HG02885 (cell line): ENCODE results near the gene TTC7B.

Source experiments
- ATAC-seq: cut with Tn5 transposase; IDR thresholded peaks from one replicate; pipeline ENCODE4 v1.9.1; 2021; ENCODE audit warnings: mild to moderate bottlenecking; ENCODE audit not compliant: unreplicated experiment, poor library complexity

The TTC7B gene

DNA sequence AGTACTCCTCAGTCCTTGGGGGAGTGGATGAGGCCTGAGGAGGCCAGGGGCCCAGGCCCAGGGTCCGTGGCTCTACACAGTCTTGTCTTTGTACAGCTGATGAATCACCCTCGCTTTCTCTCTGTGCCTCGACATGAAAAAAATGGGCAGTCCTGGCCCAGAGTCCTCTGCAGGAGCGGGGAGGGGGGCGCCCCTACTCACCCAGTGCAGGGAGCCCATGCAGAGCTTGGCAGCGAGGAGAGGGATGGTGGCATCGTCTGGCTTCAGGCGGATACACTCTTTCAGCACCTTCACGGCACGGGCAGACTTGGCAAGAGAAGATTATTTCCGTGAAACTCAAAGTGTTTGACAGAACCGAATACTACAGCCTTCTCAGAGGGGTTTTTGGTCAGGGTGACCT, 159.3 kb downstream of the TTC7B start:
- ATAC-seq: no peak

DNA sequence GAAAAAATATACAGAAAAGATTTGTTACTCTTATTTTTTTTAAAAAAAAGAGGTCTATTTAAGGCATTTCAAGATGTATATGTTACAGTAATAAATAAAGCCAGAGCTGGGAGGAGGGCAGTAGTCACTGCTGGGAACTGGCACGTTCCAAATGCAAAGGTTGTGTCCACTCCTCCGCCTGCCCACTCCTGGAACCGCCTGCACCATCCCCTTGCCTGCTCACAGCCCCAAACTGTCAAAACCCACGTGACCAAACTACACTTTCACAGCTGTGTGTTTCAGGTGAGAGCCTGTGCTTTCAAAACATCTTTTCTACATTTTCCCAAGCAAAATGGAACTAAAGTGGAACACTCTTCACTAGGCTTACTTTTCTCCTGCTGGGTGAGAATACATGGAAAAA, 160.4 kb downstream of the TTC7B start:
- no peak for ATAC-seq

DNA sequence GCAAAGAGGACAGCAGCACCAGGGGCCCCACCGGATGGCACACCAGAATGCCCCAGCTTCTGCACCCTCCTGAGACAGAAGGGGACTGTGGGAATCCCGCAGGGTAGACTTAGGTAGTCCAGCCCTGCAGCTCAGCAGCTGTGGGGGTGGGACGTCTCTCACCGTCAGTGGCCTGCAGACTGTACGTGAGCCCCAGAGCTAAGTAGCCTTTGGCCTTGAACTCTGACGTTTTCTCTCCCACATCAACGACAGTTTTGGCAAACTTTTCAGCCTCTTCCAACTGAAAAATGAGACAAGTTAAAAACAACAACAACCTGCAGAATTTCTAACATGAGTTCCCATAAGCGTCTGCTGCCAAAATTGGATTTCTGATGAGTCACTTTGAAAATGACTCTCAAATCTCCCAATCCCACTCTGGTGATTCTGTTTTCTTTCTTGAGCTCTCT, 161.4 kb downstream of the TTC7B start:
- ATAC-seq: no peak

DNA sequence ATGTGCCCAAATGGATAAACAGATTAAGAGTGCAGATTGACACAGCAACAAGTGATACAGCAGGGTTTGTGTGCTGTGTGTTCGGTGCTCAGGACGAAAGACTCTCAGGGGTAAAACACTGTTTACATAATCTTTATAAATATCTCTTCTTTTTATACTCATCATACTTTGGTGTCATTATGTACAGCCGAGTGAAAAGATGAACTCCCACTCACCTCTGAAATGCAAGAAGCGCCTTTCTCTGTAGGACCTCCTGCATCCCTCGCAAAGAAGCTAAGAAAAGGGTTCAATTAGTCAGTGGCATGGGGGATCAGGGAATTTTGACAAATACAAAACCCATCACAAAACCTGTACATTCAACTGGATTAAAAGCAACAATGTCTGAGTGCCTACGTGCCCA, 163.6 kb downstream of the TTC7B start:
- no peak for ATAC-seq

DNA sequence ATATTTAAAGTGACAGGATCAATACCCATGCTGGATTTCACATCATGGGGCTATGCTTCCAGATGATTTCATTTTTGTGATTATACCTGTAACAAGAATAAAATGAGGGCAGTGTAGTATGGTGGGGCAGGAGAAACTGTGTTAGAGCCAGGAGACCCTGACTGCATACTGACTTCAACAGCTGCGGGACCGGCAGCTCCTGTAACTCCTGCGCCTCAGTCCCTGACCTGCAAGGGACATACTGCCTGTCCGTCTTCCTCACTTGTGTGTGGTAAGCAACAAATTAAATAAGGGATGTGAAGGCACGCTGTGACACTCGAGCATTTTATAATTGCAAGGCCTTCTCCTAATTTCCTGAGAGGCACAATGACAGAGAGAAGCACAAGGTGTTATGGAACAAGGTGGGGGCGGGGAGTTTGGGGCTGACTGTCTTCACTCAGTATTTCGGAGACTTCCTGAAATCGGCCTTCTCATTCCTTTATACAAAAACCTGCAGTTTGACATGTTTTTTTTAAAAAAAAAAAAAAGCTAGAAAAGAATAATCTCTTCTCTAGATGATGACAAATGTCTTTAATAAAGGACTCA, 164.2 kb downstream of the TTC7B start:
- no peak for ATAC-seq

DNA sequence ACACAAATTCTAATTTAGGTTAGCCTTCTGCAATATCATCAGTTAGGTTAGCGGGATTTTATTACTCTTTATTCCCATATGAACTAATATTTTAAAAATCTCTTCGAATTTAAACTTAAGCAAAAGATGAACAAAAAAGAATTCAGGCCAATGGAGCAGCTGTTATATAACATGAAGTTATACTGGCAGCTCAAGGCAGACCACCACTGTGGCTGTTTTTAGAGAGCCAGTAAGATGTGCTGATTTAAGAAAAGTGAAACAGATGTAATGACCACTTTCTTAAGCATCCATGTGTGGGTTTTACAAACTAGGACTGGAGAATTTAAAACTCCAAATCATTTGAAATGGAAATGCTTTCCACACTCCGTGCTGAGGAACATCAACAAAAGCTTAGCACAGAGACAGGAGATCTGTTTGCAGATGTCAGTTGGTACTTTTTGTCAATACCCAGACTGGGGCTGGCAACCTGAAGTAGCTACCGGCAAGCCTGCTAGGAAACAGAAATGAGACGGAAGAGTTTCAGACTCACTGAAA, 164.9 kb downstream of the TTC7B start:
- ATAC-seq: no peak

DNA sequence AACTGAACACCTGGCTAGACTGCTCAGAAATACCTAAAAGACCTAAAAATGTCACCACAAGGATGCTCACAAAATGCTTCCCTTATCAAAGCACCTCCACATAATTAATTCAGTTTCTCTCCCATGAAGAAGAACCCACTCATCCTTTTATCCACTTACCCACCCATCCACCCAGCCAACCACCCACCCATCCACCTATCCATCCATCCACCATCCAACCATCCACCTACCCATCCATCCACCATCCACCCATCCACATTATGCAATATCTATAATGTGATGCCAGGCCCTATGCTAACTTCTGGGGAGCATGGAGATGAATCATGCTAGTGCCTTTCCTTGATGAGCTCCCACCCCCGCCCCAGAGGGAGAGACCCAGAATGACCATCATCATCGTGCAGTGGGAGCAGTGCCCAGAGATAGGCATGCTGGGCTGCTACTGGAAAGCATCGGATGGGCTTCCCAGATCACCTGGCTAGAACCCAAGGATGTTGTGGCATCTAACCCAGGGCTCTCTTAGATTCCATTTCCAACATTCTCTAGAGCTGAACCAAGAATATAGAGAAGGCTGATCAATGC, 166.6 kb downstream of the TTC7B start:
- ATAC-seq: no peak

DNA sequence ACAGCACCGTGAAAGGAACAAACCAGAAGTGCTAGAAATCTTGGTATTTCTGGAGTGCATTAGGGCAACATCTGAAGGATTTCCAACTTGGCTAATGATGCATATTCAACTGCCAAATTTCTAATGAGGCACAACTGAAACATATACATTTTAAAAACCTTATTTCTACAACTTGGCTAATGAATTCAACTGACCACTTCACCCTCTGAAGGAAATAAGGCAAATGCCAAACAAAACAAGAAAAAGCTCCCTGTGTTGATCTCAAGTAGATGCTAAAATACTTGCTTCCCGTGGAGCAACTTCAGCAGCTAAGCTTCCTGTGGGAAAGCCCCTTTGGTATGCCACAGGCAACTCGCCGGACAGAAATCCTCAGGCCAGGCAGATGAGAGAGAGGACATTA, 167.1 kb downstream of the TTC7B start:
- no peak for ATAC-seq

DNA sequence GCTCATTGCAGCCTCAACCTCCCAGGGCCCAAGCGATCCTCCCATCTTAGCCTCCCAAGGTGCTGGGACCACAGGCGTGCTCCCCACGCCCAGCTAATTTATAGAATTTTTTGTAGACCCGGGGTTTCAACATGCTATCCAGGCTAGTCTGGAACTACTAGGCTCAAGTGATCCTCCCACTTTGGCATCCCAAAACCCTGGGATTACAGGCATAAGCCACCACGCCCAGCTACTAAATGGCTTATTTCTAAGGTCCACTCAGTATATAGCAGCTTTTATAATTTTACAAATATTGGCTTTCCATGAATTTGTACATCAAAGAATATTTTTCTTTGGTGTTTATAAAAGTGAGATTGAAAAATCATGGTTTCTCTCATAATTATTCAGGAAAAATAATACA, 167.8 kb downstream of the TTC7B start:
- no peak for ATAC-seq

DNA sequence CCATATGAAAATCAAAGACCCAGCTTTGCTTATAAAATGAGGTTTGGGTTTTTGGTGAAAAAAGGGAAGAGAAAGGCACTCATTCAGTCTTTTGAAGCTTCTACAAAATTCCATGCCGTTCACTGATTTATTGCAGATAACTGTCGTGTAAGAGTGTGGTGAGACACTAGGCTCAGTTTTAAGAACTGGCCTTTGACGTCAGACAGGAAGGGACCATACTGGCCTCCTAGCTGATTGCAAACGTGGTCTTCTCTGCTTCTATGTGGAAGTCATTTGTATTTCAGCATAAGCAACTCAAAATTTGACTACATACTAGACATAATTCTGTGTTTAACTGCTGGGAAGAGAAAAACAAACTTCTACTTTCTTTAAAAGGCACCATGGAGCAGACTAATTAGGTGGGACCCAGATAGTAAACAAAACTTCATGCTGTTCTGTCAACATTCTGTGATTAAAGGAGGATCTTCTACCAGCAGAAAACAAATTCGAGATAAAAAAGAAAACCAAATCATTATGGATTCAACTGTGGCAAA, 168.7 kb downstream of the TTC7B start:
- ATAC-seq: no peak

DNA sequence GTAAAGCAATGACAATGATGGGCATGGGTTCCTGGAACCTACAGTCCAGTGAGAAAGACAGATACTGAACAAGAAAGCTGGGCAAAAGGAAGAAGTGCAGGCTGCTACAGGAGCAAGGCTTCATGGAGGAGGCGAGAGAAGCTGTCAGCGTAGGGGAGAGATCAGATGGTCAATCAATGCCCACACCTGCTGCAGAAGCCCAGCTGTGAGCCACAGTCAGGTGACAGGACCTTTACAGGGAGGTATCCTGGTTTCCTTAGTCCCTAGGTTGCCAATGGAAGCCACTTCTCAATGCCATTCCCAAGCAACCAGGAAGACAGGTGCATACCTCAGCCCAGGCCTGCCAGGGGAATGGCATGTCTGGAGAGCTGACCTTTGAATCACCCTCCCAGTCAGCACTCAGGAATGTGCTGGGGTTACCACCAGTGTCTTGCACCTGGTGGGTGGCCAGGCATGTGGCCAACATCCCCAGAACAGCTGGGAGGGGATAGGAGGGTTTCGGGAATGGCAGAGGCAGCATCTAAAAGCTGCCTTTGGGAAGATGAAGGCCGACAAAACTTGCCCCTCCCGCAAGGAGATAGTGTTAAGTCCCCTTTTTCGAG, 170.3 kb downstream of the TTC7B start:
- ATAC-seq: no peak

DNA sequence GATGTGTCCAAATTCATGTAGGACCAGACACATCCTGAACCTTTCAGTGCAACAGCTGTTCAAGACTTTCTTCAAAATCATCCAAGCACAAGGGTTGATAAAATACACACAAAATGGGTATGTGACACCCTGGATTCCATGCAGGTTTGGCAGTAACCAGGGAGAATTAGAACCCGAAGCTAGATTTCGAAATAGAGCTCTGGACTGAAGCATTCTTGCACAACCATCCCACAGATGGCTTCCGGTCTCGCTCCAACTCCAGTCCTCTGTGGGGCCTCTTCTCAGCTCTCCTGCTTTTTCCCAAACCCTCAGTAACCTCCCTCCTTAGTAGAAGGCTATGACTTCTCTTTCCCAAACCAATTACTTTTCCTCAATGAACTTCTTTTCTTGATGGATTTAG, 171.3 kb downstream of the TTC7B start:
- ATAC-seq: no peak

DNA sequence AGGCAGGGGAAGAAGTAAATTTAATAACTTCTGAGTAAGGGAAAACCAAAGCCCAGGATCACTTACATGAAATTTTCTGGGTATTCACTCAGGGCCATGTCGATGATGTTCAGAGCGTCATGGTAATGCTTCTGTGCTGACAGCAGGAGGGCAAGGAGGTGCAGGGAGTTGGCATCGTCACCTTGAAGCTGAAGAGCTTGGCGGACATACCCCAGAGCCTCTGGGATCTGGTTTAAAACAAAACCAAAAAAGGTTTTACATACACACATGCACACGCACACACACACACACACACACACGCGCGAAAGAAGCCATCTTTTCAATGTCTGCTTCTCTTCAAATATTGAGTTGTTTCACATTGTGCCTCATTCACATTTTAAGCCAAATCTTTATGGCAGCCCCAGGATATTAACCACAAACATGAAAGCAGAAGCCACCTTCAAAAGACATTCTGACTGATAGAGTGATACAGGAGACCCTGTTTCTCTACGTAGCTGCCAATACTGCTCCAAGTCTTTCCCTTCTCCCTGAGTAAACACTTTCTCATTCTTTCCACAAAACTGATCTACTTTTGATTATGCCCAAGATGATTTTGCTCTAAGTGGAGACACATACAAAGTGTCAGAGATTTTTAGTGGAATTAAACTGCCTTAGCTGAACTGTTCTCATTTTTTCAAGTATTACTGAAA, 172.1 kb downstream of the TTC7B start:
- ATAC-seq: no peak

DNA sequence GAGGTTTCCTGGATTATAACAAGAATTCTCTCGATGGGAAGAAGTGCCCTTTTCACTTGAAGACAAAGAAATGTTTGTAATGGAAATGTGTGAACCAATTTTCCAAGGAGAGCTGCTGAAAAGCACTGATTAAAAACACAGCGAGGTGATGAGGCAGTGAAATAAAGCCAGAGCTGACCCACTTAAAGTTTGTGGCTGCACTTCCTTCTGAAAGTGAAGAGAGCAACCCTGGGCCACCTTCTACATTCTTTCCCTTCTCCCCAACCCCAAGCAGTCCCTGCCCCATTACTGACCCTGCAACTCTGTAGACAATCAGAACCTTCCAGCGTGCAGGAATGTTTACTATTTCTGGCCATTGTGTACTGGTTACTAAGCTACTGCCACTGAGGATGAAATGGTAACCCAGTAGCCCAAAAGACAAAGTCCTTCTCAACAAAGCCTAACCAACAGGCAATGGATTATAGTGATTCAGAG, 173.9 kb downstream of the TTC7B start:
- ATAC-seq: no peak

DNA sequence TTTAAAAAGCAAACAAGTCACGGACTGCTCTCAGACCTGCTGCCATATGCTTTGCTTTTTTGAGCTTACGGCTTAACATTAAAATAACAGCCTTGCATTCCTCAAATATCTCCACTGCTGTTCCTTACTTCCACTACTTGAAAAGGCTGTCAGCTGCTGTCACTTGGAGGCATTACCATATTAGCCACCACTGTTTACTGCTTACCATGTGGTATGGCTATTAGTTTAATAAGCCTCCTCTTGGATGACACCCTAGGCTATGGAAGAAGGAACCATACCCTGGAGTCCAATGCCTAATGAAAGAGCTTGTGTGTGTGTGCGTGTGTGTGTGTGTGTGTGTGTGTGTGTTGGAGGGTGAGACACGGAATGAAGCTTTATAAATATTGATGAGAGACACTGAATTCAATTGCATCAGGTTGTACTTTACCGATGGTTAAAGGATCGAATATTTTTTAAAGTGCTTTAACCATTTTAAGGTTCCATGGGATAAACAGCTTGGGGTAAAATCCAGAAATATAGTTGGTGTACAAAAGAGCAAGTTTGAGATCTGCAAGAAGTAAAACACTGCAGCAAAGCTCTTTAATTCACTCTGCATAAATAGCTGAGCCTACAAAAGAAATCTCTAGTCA, 174.5 kb downstream of the TTC7B start:
- no peak for ATAC-seq

DNA sequence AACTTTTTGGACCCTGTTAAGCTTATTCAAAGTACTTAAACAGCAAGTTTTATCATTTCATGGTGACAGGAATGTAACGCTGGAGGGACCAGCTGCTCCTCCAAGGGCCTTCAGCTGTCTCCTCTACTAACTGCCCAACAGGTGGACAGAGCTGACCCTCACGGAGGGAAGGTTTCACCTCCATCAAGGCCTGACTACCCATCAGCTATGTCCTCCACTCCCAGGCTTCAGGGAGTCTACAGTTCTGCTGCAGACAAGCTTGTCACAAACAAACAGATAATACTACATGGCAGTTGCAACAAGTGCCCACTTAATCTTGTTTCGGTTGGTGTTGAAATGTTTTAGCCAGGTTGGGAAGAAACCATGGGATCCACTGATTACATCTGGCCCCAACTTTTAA, 175.1 kb downstream of the TTC7B start:
- no peak for ATAC-seq

DNA sequence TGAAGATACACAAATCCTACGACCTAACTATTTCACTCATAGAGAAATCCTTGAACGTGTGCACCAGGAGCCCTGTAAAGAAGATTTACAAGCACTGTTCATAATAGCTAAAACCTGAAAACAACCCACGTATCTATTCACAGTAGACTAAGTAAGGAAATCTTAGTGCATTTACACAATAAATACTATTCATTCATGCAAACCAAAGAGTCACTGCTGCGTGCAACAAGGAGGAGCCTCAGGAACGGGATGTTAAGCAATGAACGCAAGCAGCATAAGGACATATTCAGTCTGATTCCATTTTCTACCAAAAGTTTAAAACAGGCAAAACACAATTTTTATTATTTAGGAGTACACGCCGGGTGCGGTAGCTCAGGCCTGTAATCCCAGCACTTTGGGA, 176.6 kb downstream of the TTC7B start:
- ATAC-seq: no peak

DNA sequence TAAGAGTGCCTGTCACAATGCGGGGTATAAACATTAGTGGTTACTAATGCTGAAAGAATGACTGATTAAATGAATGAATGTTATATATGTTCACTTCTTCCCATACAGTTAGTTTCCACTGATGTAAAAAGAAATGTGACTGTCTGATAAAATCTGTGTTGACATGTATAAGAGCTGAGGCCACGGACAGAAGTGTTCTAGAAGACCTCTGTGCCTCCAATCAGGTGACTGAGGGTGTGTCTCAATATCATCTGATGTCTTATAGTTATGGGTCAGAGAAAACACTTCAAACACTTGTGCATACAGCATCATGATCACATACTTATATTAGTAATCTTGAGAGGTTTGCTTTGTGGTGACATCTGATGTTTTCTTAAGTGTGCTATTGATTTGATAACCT, 183.4 kb downstream of the TTC7B start:
- no peak for ATAC-seq

DNA sequence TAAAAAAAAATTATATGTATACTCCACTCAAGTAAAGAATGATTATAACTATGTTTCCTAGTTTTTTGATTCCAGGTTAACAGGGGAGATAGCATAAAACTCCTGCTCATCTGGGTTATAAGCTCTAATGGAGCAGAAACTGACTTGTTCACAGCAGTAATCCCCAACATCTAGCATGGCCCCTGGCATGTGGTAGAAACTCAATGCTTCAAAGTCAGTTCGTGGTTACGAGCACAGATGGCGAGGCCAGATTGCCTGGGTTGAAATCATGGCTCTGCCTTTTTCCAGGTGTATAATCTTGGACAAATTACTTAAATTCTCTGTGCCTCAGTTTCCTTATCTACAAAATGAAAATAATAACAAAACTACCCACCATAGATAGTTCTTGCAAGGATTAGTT, 183.8 kb downstream of the TTC7B start:
- ATAC-seq: no peak

DNA sequence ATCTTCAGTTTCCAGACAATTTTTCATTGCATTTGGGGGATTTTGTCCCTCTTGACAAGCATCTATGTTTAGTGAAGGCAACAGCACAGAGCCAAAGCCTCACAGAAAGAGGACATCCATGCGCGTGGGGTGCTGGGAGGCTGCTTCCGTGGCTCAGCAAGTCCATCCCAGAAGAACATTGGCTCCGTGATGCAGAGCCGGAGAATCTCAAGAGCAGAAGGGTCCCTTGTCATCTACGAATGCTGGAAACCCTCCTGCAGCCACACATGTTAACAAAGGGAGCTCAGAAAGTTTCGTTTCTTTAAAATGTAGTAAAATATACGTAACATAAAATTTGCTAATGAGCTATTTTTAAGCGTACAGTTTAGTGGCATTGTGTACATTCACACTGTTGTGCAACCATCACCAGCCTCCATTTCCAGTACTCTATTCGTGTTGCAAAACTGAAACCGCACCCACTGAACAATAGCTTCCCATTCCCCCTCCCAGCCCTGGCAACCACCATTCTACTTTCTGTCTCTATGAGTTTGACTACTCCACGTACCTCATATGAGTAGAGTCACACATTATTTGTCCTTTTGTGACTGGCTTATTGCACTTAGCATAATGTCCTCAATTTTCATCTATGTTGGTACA, 185.9 kb downstream of the TTC7B start:
- no peak for ATAC-seq
